ENCODE measurements around the gene PAM.
A peak's percentile ranks its signal among the peaks of the same experiment; 100 is the strongest.

Gene PAM

DNA sequence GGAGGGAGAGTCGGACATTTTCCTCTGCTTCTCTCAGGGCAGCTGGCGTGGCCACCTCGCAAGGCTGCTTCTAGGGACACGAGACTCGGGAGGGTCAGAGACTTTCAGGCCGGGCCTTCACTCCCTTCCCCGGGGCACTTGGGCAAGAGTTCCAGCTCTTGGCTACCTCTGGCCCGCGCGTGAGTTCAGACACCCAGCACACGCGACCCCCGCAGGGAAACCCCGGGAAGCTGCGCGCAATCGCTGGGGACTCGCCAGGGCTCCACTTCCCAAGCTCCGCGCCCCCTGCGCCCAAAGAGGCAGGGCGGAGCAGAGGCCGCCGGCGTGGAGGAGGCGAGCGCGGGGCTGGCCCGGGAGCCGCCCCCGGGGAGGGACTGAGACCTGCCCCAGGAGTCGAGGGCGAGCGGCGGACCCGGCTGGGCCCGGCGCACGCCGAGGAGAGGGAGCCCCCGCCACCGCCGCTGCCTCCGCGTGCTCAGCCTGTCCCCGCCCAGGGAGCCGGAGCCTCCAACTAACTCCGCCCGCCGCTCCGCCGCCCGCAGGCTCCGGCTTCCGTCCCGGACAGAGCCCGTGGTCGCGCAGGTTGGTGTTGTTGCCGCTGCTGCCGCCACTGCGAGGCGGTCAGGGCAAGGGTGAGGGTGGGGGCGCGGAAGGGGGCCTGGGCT lies at the start of gene PAM:
Gene PAM, plus strand, starts transcription at position 539 of the 665 bp plus-strand sequence. CDS start 110,891 bp downstream, outside the sequence.
- peak; percentile 24 to 65 for DNase-seq (ENCODE audit: low read depth in 1 of 2, low spot score in 1 of 2)

DNA sequence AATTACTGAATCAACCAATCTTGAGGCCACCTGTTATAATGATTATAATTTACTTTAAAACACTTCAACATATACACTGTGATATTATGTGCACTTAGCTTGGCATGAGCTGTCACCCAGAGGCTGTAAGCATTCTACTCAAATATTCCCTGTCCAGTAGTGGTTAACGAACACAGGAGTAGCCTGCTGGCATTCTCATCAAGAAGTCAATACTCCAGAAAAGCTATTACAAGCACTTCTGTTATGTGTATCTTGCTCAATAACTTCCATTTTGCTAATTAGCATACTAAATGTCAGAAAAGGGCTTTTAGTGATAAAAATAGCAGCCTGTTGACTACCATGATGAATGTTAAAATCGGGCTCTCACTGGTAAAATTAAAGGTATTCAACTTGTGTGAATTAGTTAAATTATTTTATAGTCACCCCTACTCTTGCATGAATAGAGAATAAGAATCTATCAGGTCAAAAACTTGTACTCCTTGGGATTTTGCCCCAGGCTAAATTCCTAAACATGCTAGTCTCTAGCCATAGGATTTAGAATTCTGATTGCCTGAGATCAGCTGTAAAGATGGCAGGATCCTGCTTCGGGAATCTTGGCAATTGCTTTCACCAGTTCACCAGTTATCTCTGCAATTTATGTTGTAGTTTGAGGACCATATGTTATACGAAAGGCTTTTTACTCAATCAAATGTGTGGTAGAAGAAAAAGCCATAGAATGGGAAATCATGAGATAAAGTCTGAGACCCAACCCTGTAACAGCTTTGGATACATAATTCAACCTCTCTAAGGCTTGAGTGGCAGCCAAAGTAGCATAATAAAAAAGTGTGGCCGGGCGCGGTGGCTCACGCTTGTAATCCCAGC lies 43.4 kb upstream of the PAM start:
- no peak for DNase-seq (ENCODE audit: low read depth in 1 of 2, low spot score in 1 of 2)

DNA sequence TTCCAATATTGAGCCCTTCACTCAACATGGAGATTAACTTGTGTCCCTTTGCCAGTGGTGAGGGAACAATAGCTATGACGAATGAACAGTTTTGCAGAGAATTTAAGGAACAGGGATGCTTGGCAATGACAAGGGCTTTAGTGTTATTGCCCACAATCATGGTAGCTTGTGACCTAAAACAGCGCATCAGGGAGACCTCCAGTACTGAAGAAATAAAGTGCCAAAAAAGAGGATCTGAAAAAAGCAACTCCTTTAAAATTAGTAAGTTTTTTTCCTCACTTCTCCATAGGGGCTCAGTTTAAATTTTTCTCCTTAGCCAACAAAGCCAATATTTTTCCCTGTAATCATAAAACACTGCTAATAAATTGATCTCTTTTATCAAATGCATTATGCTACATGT lies 41.8 kb upstream of the PAM start:
- no peak for DNase-seq (ENCODE audit: low read depth in 1 of 2, low spot score in 1 of 2)

DNA sequence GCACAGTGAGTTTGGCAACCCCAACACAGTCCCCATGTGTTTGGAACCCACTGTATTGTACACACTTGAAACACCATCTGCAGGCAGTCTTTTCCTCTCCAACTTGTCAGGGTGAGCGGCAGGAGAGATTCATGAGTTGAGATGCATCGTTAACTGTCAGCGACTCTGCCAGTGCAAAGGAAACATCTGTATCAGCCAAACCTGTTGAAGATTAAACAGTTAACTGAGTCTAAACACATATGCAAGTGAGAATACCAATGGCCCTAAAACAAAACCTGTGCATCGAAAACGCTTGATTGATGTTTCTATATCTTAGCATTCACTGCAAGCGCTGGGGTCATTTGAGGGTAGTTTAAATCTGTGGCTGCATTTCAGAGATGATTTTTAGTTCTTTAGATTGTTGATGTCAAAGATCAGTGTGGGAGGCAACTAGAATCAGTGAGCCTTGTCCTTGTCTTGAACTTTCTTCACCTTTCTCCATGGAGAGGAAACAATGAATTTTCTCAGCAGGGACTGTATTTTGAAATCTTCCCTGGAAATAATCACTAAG lies 41.3 kb upstream of the PAM start:
- no peak for DNase-seq (ENCODE audit: low read depth in 1 of 2, low spot score in 1 of 2)

DNA sequence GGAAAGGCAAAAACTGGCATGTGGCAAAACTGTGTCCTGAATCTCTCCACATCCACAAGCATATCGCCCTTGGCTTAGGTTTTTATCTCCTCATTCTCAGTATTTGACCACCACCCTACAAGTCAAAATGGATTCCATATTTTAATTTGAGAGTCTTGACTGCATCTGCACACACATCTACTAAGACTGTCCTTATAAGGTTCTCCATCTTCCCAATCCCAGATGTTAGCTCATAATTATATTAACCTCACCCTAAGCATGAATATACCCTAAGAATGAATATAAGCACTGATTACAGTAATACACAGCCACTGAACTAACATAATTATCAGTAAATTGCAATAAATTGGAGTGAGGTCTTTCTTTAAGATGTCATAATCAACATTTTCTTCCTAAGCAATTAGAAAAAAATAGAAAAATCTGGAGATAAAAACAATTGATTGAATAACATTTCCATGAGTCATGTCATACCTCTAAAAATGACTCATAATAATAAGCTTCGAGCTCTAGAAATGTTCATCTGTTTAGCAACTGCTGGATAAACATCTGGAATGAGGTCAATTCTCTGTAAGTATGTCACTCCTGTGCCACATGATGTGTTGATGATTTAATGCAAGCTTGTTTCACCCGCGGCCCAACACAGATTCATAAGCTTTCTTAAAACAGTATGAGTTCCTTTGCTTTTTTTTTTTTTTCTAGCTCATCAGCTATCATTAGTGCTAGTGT lies 39.9 kb upstream of the PAM start:
- no peak for DNase-seq (ENCODE audit: low read depth in 1 of 2, low spot score in 1 of 2)

DNA sequence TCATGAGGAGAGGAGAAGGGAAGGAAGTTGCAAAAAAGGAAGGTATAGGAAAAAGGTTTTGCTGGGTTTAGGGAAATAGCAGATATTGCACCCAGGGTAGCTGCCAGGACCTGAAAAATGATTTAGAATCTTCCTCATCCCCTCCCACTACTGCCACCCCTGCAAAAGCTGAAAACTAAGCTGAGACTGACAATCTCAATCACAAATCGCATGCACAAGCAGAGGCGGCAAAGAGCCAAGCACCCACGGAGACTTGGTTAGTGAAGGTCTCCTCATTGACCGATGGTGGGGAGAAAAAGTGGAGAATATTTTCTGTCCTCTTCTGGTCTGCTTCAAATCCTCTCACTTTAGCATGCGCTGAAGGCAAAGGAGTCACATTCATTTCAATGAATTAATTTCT lies 39.1 kb upstream of the PAM start:
- no peak for DNase-seq (ENCODE audit: low read depth in 1 of 2, low spot score in 1 of 2)

DNA sequence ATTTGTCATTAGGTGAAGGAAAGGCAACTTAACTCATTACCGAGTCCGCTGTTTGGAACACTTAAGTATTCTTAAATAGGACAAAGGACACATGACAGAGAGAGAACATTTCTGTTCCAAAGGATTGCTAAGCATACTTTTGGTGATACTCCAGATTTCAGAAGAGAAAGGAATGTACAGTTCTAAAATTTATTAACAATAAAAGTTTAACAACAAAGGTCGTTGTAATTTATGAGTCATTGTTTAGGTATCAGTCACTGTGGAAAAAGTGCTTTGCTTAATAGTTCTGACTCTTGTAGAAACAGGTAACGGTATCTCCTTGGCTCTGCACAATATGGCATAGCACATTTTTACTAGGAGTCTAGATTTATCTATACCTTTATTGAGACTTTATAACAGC lies 36.3 kb upstream of the PAM start:
- DNase-seq (ENCODE audit: low read depth in 1 of 2, low spot score in 1 of 2): no peak

DNA sequence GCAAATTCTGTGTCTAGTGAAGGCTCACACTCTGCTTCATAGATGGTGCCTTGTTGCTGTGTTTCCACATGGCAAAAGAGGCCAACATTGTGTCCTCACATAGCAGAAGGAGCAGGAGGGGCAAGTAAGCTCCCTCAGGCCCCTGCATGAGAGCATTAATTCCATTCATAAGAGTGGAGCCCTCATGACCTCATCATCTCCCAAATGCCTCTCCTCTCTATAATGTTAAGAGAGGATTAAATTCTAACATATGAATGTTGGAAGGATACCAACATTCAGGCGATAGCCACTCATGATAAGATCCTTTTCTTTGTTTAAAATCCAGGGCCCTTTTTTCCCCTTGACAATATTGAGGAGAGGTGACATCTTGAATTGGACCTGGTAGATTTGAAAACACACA lies 35.2 kb upstream of the PAM start:
- no peak for DNase-seq (ENCODE audit: low read depth in 1 of 2, low spot score in 1 of 2)

DNA sequence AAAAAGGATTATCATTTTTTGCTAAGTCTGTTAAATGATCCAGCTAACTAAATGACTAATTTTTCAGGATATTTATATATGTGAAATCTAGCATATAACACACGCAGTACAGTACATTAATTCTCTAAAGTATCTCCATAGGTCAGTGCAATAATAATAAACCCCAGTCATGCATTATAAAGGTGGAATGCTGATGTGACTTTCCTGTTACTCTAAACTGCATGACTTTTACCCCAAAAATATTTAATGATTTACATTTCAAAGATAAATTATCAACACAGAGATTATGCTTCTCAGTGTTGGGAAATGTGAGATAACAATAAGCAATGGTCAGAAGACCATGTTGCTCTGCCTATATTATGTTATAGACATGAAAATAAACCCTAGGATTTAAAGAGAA lies 34.1 kb upstream of the PAM start:
- no peak for DNase-seq (ENCODE audit: low read depth in 1 of 2, low spot score in 1 of 2)

DNA sequence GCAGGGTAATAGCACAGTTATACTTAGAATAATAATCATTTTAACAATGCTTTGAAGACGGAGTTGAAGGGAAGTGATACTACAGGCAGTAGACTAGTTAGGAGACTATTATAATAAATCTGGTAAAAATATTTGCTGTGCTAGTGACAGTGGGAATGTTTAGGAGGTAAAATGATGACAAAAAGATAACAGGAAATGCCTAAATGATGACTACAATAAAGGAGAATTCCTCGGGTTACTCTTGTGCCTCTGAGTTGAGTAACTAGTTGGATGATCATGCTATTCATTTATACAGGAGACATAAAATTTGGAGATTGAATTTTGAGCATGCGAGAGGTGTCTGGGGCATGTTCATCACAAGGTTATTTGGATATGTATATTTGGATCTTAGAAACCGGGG lies 32.2 kb upstream of the PAM start:
- no peak for DNase-seq (ENCODE audit: low read depth in 1 of 2, low spot score in 1 of 2)

DNA sequence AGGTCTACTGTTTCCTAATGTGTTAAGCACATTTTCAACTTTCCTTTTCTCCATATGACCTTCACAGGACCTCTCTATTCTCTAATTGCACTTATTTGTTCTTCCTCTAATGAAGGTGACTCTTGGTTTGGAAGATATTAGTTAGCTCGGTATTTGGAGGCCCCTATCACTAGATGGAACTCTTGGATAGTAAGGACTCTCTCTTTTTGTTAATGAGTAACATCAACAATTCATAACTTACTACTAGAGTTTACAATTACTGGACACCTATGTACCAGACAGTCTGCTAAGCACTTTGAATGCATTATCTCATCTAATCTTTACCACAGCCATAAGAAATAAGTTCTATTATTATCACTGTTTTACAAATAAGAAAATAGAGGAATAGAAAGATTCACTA lies 23.4 kb upstream of the PAM start:
- no peak for DNase-seq (ENCODE audit: low read depth in 1 of 2, low spot score in 1 of 2)

DNA sequence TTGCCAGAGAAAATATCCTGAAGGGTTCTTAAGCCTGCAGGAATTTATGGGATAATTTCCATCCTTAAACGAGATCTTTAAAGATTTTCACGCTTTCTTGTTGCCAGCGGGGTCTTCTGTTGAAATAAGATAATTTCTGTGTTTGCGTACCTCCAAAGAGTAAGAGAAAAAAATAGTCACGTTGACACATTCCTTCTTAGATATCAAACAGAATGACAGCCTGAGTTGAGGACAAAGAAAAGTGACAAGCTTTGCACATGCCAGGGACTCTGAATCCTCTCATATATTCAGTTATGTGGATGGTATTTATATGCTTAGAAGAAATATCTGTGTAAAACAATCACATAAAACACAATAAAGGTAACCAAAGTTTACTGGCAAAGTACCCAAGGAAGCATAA lies 21.6 kb upstream of the PAM start:
- DNase-seq (ENCODE audit: low read depth in 1 of 2, low spot score in 1 of 2): no peak

DNA sequence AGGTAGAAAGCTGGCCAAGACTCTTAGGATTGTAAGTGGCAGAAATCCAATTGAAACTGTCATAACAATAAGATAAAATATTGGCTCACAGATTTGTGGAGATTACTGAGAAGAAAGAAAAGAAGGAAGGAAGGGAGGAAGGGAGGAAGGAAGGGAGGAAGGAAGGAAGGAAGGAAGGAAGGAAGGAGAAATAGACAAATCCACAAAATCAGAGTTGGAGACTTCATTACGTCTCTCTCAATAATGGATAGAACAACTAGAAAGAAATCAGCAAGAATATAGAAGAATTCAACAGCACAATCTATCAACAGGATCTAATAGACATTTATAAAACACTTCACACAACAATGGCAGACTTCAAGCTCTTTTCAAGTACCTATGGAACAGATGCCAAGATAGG lies 17.9 kb upstream of the PAM start:
- DNase-seq (ENCODE audit: low read depth in 1 of 2, low spot score in 1 of 2): no peak

DNA sequence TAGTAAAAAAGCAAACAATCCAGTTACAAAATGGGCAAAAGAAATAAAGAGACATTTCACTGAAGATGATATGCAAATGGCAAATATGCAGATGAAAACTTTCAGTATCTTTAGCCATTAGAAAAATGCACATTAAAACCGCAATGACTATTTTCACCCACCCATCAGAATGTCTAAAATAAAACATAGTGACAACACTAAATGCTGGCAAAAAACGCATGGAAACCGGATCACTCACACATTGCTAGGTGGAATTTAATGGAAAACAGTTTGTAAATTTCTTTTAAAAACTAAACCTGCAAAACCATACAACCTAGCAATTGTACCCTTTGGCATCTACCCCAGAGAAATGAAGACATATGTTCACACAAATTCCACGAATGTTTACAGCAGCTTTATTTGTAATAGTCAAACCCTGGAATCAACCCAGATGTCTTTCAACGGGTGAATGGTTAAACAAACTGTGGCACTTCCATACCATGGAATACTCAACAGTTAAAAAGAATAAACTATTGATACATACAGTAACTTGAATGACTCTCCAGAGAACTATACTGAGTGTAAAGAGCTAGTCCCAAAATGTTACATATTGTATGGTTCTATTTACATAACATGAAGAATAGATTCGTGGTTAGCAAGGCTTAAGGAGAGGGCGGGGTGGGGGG lies 17.2 kb upstream of the PAM start:
- no peak for DNase-seq (ENCODE audit: low read depth in 1 of 2, low spot score in 1 of 2)

DNA sequence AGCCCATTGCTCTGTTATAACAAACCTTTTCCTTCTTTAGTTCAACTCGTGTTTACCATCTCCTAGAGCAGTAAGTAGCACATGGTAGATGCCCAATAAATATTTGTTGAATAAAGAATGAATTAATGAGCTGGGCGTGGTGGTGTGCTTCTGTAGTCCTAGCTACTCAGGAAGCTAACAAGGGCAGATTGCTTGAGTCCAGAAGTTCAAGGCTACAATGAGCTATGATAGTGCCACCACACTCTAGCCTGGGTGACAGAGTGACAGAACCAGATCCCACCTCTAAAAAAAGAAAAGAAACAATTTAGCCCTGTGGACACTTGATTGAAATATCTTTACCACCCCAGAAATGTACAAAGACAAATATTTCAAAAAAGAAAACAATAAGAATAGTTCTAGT lies 14.6 kb upstream of the PAM start:
- DNase-seq (ENCODE audit: low read depth in 1 of 2, low spot score in 1 of 2): no peak

DNA sequence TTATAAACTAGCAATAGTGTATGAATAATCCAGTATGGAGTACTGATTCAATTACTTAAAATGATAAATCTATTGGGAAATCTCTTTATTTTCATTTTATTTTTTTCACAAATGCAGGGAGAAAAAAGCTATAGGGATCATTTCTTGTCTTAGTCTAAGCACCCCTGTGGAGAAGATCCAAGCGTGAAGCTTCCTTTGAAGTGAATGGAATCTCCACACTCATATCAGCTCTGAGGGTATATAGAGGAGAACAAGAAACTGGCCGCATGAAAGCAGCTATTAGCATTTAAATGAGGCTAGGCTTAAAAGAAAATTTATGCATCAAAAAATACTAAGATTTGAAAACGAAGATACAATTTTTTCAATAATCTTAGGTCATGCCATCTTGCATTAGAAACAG lies 12.9 kb upstream of the PAM start:
- no peak for DNase-seq (ENCODE audit: low read depth in 1 of 2, low spot score in 1 of 2)

DNA sequence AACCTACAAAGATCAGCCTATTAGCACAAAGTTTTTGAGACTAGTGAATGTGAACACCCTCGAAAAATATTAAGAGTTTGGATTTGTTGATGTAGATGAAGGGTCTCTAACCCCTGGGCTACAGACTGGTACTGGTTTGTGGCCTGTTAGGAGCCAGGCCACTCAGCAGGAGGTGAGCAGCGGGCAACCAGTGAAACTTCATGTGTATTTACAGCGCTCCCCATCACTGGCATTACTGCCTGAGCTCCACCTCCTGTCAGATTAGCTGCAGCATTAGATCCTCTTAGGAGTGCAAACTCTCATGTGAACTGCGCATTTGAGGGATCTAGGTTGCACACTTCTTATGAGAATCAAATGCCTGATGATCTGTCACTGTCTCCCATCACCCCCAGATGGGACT lies 11.2 kb upstream of the PAM start:
- no peak for DNase-seq (ENCODE audit: low read depth in 1 of 2, low spot score in 1 of 2)

DNA sequence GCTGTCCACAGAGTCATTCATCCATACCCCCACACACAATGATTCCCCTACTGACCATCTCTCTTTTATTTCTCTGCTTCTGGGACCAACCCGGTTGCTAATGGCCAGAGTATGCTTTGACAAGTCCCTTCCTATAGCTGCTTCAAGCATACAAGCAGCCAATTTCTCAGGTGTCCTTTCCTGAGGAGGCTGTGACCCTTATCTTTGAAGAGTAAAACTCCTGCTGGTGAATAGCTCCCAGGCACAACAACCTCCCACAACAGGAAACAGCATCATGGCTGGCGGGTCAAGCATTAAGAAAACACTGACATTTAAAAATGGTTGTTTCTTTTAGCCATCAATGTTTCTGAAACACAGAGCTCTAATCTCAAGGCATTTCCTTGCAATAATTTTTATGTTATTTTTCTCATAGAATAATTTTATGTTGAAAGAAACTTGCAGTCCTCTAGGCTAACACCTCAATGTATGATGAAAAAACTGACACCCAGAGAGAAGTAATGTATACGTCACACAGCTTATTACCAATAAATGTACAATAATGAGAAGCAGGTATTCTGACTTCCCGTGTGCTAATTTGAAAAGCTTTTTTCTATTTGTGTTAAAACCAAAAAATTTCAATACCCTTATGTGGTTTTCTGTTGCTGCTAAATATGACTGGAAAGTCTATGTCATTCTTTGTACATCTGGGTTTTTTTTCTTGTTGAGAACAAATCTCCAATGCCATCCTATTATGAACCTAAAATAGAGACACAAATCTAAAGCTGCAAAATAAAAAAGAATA lies 7.5 kb upstream of the PAM start:
- no peak for DNase-seq (ENCODE audit: low read depth in 1 of 2, low spot score in 1 of 2)

DNA sequence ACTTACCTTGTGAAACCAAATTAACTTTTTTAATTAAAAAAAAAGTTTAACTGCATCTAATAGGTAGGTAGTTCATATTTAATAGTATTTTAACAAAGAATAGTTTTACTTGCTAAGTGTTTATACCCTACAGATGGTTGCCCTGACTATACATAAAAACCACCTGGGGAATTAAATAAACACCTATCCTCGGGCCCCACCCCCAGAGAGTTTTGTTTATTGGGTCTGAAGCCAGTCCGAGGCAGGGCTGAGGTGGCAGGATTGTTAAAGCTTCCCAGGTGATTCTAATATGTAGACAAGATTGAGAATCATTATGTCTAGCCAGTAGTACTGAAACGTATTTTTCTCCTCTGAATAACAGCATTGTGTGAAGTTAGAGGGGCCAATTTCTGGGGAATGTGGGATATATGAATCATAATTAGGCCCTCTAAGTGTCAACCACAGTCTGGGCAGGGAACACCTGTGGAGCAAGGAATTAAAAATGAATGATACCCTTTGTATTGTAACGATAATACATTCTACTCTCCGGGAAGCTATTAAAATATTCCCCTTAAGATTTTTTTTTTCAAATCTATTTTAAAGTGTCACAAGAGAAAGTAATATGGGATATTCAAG lies 5.6 kb upstream of the PAM start:
- no peak for DNase-seq (ENCODE audit: low read depth in 1 of 2, low spot score in 1 of 2)

All from activated T-helper 1 cell treated with anti-CD3 and anti-CD28 coated beads, Interleukin-2, amount 50 U/mL, for 16 hours (primary cell).